ENCODE results near the gene NFU1. TPM values are rescaled to one million over a fixed set of nuclear protein-coding genes. Genes with fewer than 3 reads are reported as not detected.
A peak's percentile ranks its signal among the peaks of the same experiment; 100 is the strongest.
"Not testable (repeated sequence)": the region's sequence is repeated elsewhere in the genome, so short reads cannot be mapped to it uniquely, and the experiment has no call there.

Gene NFU1
- total and polyA plus RNA-seq, 4 experiments from 2014 or later = 23.9 to 96.1 (median 46.2) TPM

DNA sequence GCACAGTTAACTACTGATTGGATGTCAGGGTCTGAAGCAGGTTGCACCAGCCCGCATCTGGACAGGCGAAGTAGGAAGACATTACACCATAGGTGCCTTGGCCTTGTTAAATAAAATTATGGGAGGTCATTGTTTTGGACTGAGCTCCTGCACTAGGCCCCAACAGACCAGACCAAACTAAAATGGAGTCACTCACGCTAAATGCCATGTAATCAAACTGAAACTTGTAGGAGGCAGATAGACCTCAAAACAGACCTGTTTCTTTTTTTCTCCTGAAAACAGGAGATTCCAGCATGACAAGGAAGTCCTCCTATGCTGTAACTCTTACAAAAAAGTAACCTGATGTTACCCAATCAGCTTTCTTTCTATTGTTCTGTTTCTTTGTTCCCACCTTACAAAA is 15.5 kb upstream of the NFU1 start:
- Histone ChIP-seq H3K27me3 (ENCODE audit: insufficient read depth, low read length) (no peaks in the 10 kb centered on the region), H3K4me1 (ENCODE audit: insufficient read depth, low read length) (no peaks in the 10 kb centered on the region), H3K27ac (ENCODE audit: low read depth, low read length) (no peak overlapping the region), H3K9me3 (ENCODE audit: control insufficient read depth in 1 of 2, low read length in 2 of 2) (no peaks in the 10 kb centered on the region), H3K36me3 (ENCODE audit: insufficient read depth, low read length) (no peaks in the 10 kb centered on the region), H3K4me3 (ENCODE audit: low read length in 2 of 2) (no peak overlapping the region)
- POLR2A ChIA-PET (ENCODE audit: partially characterized antibody) = interaction anchor here (2.1 kb wide), 1 partner anchor 15 kb away, joined by 9 read pairs; the partner anchor contains the start of gene NFU1
- peaks cover 0 to 3% (median 0%) of the 10 kb centered on the region in 8 donors for H3K9me3 Mint-ChIP-seq
- CTCF ChIA-PET (ENCODE audit: partially characterized antibody) = interaction anchor here (1.0 to 1.9 kb wide), 2 partner anchors 16 to 112 kb away, joined by 3 to 6 read pairs; partner anchors contain the start of gene NFU1
- intact Hi-C loops (cut with micrococcal nuclease) = no loop called here
- H3K4me1 Mint-ChIP-seq = peaks cover 5 to 14% (median 7%) of the 10 kb centered on the region in 4 donors
- H3K27ac Mint-ChIP-seq = peak overlapping the region in 3 of 7 donors; percentile 11 to 73 (median 54)
- no peaks in the 10 kb centered on the region for H3K27me3 Mint-ChIP-seq
- H3K36me3 Mint-ChIP-seq = peaks cover 5 to 10% of the 10 kb centered on the region in 2 donors
- no peak for DNase-seq
- no peak overlapping the region for H3K4me3 Mint-ChIP-seq

GRCh38 chr2:69450735-69451416 is 13.6 kb upstream of the NFU1 start:
- CTCF ChIA-PET (ENCODE audit: partially characterized antibody) = no interaction called here
- no peaks in the 10 kb centered on the region for H3K27me3 ChIP-seq (ENCODE audit: insufficient read depth, low read length)
- no peaks in the 10 kb centered on the region for H3K4me1 ChIP-seq (ENCODE audit: insufficient read depth, low read length)
- no peak overlapping the region for H3K27ac ChIP-seq (ENCODE audit: low read depth, low read length)
- H3K9me3 Mint-ChIP-seq = peaks cover 0 to 3% (median 0%) of the 10 kb centered on the region in 8 donors
- intact Hi-C loops (cut with micrococcal nuclease) = no loop called here
- no peak overlapping the region for H3K27ac Mint-ChIP-seq
- H3K27me3 Mint-ChIP-seq = no peaks in the 10 kb centered on the region
- H3K4me3 ChIP-seq (ENCODE audit: low read length in 2 of 2) = no peak overlapping the region
- POLR2A ChIA-PET (ENCODE audit: partially characterized antibody) = interaction anchor here (1.5 kb wide), 1 partner anchor 13 kb away, joined by 3 read pairs; no protein-coding TSS in a partner anchor
- no peaks in the 10 kb centered on the region for H3K9me3 ChIP-seq (ENCODE audit: control insufficient read depth in 1 of 2, low read length in 2 of 2)
- peaks cover 8 to 11% of the 10 kb centered on the region in 2 donors for H3K36me3 Mint-ChIP-seq
- H3K4me3 Mint-ChIP-seq = no peak overlapping the region
- peaks cover 0 to 14% (median 4%) of the 10 kb centered on the region in 4 donors for H3K4me1 Mint-ChIP-seq
- H3K36me3 ChIP-seq (ENCODE audit: insufficient read depth, low read length) = no peaks in the 10 kb centered on the region
- no peak for DNase-seq

GRCh38 chr2:69449906-69450305 is 12.7 kb upstream of the NFU1 start:
- Histone ChIP-seq H3K4me1 (ENCODE audit: insufficient read depth, low read length) (no peaks in the 10 kb centered on the region), H3K9me3 (ENCODE audit: control insufficient read depth in 1 of 2, low read length in 2 of 2) (no peaks in the 10 kb centered on the region), H3K27ac (ENCODE audit: low read depth, low read length) (no peak overlapping the region), H3K27me3 (ENCODE audit: insufficient read depth, low read length) (no peaks in the 10 kb centered on the region), H3K36me3 (ENCODE audit: insufficient read depth, low read length) (no peaks in the 10 kb centered on the region), H3K4me3 (ENCODE audit: low read length in 2 of 2) (no peak overlapping the region)
- H3K4me3 Mint-ChIP-seq = no peak overlapping the region
- H3K36me3 Mint-ChIP-seq = peaks cover 8 to 11% of the 10 kb centered on the region in 2 donors
- CTCF ChIA-PET (ENCODE audit: partially characterized antibody) = no interaction called here
- intact Hi-C loops (cut with micrococcal nuclease) = no loop called here
- no peak for DNase-seq
- H3K4me1 Mint-ChIP-seq = peaks cover 0 to 8% (median 3%) of the 10 kb centered on the region in 4 donors
- H3K9me3 Mint-ChIP-seq = peaks cover 0 to 3% (median 0%) of the 10 kb centered on the region in 8 donors
- peak overlapping the region in 1 of 7 donors; percentile 3 for H3K27ac Mint-ChIP-seq
- POLR2A ChIA-PET (ENCODE audit: partially characterized antibody) = no interaction called here
- no peaks in the 10 kb centered on the region for H3K27me3 Mint-ChIP-seq

GRCh38 chr2:69443673-69444072 is 6.4 kb upstream of the NFU1 start:
- Mint-ChIP-seq H3K36me3 (peaks cover 11% of the 10 kb centered on the region in 2 donors), H3K4me1 (peaks cover 0 to 11% (median 2%) of the 10 kb centered on the region in 4 donors)
- POLR2A ChIA-PET (ENCODE audit: partially characterized antibody); H3K4me1 ChIP-seq (ENCODE audit: insufficient read depth, low read length); H3K27me3 Mint-ChIP-seq; H3K4me3 ChIP-seq (ENCODE audit: low read length in 2 of 2); DNase-seq; H3K4me3 Mint-ChIP-seq; H3K36me3 ChIP-seq (ENCODE audit: insufficient read depth, low read length); H3K27ac Mint-ChIP-seq; CTCF ChIA-PET (ENCODE audit: partially characterized antibody); H3K27ac ChIP-seq (ENCODE audit: low read depth, low read length); H3K9me3 Mint-ChIP-seq; intact Hi-C loops (cut with micrococcal nuclease); H3K27me3 ChIP-seq (ENCODE audit: insufficient read depth, low read length); H3K9me3 ChIP-seq (ENCODE audit: control insufficient read depth in 1 of 2, low read length in 2 of 2): not testable (repeated sequence)

DNA sequence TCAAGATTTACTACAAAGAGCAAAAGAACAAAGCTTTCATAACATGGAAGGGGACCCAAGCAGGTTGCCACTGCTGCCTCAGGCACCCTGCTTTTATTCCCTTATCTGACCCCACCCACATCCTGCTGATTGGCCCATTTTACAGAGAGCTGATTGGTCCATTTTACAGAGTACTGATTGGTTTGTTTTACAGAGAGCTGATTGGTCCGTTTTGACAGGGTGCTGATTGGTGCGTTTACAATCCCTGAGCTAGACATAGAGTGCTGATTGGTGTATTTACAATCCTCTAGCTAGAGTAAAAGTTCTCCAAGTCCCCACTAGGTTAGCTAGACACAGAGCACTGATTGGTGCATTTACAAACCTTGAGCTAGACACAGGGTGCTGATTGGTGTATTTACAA is 2.3 kb upstream of the NFU1 start:
- H3K27me3 Mint-ChIP-seq; H3K9me3 Mint-ChIP-seq; H3K9me3 ChIP-seq (ENCODE audit: control insufficient read depth in 1 of 2, low read length in 2 of 2); H3K4me3 ChIP-seq (ENCODE audit: low read length in 2 of 2); H3K36me3 ChIP-seq (ENCODE audit: insufficient read depth, low read length); H3K27ac ChIP-seq (ENCODE audit: low read depth, low read length); POLR2A ChIA-PET (ENCODE audit: partially characterized antibody); H3K27me3 ChIP-seq (ENCODE audit: insufficient read depth, low read length); CTCF ChIA-PET (ENCODE audit: partially characterized antibody): not testable (repeated sequence)
- Mint-ChIP-seq H3K4me3 (peak overlapping the region in 4 of 8 donors; percentile 18 to 70 (median 42)), H3K36me3 (peaks cover 3 to 16% of the 10 kb centered on the region in 2 donors), H3K27ac (peak overlapping the region; percentile 30 to 99 (median 89)), H3K4me1 (peaks cover 24 to 46% (median 30%) of the 10 kb centered on the region in 4 donors)
- intact Hi-C loops (cut with micrococcal nuclease) = loop anchor here (5.0 kb wide), 2 partner anchors 38 to 388 kb away; partner anchors contain the start of gene GMCL1
- H3K4me1 ChIP-seq (ENCODE audit: insufficient read depth, low read length) = peaks cover 32% of the 10 kb centered on the region
- peak in 4 of 5 donors; percentile 16 to 39 (median 26) for DNase-seq

DNA sequence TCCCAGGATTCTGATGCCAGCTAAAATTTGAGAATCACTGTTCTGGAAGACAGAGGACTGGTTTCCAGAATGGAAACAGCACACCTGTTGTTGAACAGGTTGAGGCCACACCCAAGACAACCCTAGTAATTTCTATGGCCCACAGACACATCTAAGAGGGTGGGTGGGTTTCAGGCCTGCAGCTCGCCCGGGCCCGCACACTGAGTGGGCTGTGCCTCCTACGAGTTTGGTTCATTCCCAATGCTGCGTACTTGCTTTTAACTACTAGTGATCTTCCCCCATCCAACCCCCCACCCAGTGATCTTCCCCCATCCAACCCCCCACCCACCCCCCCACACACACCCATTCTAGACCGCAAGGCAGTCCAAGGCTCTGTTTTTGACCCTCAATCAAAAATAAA is 1.3 kb upstream of the NFU1 start:
- intact Hi-C loops (cut with micrococcal nuclease) = loop anchor here (5.0 kb wide), 2 partner anchors 39 to 389 kb away; partner anchors contain the start of gene GMCL1
- Mint-ChIP-seq H3K36me3 (peaks cover 3 to 16% of the 10 kb centered on the region in 2 donors), H3K27ac (peak overlapping the region; percentile 98 to 100 (median 99)), H3K27me3 (no peaks in the 10 kb centered on the region), H3K4me1 (peaks cover 25 to 47% (median 34%) of the 10 kb centered on the region in 4 donors), H3K4me3 (peak overlapping the region in 5 of 8 donors; percentile 24 to 99 (median 95)), H3K9me3 (peaks cover 0 to 6% (median 0%) of the 10 kb centered on the region in 8 donors)
- H3K27me3 ChIP-seq (ENCODE audit: insufficient read depth, low read length) = no peaks in the 10 kb centered on the region
- peak overlapping the region; percentile 91 for H3K27ac ChIP-seq (ENCODE audit: low read depth, low read length)
- H3K4me1 ChIP-seq (ENCODE audit: insufficient read depth, low read length) = peaks cover 32% of the 10 kb centered on the region
- H3K36me3 ChIP-seq (ENCODE audit: insufficient read depth, low read length) = no peaks in the 10 kb centered on the region
- H3K9me3 ChIP-seq (ENCODE audit: control insufficient read depth in 1 of 2, low read length in 2 of 2) = no peaks in the 10 kb centered on the region
- ChIA-PET POLR2A (ENCODE audit: partially characterized antibody) (interaction anchor here (1.4 to 3.0 kb wide), 6 partner anchors 9 to 752 kb away, joined by 3 to 22 read pairs (median 7); partner anchors contain the start of genes C2orf42, GFPT1 and GMCL1), CTCF (ENCODE audit: partially characterized antibody) (interaction anchor here (0.7 to 2.3 kb wide), 3 partner anchors 66 to 375 kb away, joined by 3 to 10 read pairs (median 3); no protein-coding TSS in a partner anchor)
- H3K4me3 ChIP-seq (ENCODE audit: low read length in 2 of 2) = no peak overlapping the region
- DNase-seq = no peak

DNA sequence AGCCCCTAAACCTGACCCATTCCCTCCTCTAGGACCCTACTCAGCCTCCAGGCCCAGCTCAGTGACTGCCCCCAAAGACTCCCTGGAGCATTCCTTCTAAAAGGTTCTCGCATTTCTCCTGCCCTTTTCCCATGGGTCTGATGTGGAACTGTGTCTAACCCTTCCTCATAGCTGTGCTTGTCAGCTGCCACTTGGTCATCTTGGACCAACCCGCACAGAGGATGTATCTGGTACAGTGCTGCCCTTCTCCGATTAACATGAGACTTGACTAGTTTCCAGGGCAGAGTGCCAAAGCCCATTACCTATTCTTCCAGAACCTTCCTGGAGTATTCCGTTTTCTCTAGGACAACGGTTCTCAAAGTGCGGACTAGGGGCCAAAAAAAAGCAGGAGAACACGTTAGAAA is 518 bp upstream of the NFU1 start:
- CTCF ChIA-PET (ENCODE audit: partially characterized antibody) = interaction anchor here (0.7 to 2.3 kb wide), 25 partner anchors 9 to 855 kb away, joined by 3 to 10 read pairs (median 4); partner anchors contain the start of genes C2orf42, GFPT1 and SNRPG
- peaks cover 26 to 47% (median 34%) of the 10 kb centered on the region in 4 donors for H3K4me1 Mint-ChIP-seq

More for the DNA sequence above, 518 bp upstream of the NFU1 start:
- DNase-seq = no peak
- peak overlapping the region; percentile 75 to 82 for H3K4me3 ChIP-seq (ENCODE audit: low read length in 2 of 2)
- no peaks in the 10 kb centered on the region for H3K36me3 ChIP-seq (ENCODE audit: insufficient read depth, low read length)
- intact Hi-C loops (cut with micrococcal nuclease) = loop anchor here (1.0 to 5.0 kb wide), 6 partner anchors 23 to 390 kb away; partner anchors contain the start of genes GFPT1 and GMCL1
- H3K36me3 Mint-ChIP-seq = peaks cover 3 to 13% of the 10 kb centered on the region in 2 donors
- H3K9me3 ChIP-seq (ENCODE audit: control insufficient read depth in 1 of 2, low read length in 2 of 2) = no peaks in the 10 kb centered on the region
- peaks cover 0 to 6% (median 0%) of the 10 kb centered on the region in 8 donors for H3K9me3 Mint-ChIP-seq
- peak overlapping the region; percentile 93 to 99 (median 98) for H3K4me3 Mint-ChIP-seq
- POLR2A ChIA-PET (ENCODE audit: partially characterized antibody) = interaction anchor here (0.8 to 3.0 kb wide), 41 partner anchors 8 to 1696 kb away, joined by 3 to 25 read pairs (median 4); partner anchors contain the start of genes AAK1, C1D, C2orf42 and GFPT1
- H3K27ac ChIP-seq (ENCODE audit: low read depth, low read length) = peak overlapping the region; percentile 91
- H3K27me3 Mint-ChIP-seq = no peaks in the 10 kb centered on the region
- H3K27me3 ChIP-seq (ENCODE audit: insufficient read depth, low read length) = no peaks in the 10 kb centered on the region
- peak overlapping the region; percentile 98 to 100 (median 99) for H3K27ac Mint-ChIP-seq
- H3K4me1 ChIP-seq (ENCODE audit: insufficient read depth, low read length) = peaks cover 32% of the 10 kb centered on the region
